HG03469 (cell line): ENCODE results near the gene GUCY2F.

ENCODE experiments used
- ATAC-seq: cut with Tn5 transposase; IDR thresholded peaks from one replicate; pipeline ENCODE4 v1.9.1; 2021; ENCODE audit warnings: mild to moderate bottlenecking, moderate library complexity, moderate number of reproducible peaks; ENCODE audit not compliant: unreplicated experiment

The GUCY2F gene

DNA sequence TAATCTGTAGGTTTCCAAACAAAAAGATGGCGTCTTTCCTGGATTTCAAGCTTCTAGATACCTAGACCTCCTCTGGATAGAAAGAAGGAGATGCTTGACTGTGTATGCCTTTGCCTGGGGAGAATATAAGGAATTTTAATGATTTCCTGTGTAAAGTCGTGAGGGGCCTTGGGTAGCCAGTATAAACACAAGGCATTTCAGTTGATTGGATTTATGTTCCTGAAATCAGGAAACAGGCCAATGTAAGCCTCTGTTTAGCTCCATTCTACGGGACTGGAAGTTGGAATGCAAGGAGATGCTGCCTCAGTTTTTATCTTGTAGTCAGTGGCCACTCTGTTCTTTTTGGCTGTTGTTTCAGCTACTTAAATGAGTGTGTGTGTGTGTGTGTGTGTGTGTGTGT is 137.2 kb downstream of the GUCY2F start:
- no peak for ATAC-seq

DNA sequence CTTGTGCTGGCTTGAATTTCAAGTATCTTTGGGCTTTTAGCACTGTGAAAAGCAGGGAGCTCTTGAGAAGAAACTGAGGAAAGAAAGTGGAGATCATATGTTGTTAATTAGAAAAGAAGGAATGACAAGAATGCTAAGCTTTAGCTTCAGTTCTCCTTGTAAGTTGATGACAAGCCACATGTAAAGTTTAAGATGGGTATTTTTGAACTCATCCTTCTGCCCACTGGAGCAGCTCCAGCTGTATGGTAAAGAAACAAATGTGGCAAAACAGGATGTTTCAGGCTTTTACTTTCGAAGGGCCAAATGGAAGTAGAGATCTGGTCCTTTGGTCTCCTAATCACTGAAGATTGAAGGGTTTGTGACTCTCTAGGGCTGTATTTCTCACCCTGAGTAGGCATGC is 137.8 kb downstream of the GUCY2F start:
- ATAC-seq, result no peak

DNA sequence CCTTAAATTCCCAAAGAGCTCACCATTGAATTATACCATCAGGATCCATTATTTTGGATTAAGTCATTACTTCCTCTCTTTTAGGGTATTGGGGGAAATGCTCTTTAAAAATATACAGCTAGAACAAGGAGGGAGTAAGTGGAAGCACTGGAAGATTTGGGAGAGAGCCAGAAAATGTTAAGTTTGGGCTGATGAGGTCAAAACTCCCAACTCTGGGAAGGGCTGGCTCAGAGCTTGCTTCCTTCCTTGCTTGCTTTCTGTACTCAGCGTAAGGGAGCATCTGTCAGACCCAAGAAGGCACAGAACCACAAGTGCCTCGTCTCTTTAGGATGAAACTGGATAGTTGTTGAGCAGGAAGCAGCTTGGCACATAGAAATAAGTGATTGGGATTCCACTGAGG is 138.2 kb downstream of the GUCY2F start:
- no peak for ATAC-seq

DNA sequence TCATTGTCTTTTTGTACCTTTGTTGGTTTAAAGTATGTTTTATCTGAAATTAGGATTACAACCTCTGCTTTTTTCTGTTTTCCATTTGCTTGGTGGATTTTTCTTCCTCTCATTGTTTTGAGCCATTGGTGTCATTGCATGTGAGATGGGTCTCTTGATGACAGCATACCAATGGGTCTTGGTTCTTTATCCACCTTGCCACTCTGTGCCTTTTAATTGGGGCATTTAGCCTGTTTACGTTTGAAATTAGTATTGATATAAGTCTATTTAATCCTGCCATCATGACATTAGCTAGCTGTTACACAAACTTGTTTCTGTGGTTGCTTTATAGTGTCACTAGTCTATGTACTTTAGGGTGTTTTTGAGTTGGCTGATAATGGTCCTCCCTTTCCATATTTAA is 145.7 kb downstream of the GUCY2F start:
- ATAC-seq, result no peak

DNA sequence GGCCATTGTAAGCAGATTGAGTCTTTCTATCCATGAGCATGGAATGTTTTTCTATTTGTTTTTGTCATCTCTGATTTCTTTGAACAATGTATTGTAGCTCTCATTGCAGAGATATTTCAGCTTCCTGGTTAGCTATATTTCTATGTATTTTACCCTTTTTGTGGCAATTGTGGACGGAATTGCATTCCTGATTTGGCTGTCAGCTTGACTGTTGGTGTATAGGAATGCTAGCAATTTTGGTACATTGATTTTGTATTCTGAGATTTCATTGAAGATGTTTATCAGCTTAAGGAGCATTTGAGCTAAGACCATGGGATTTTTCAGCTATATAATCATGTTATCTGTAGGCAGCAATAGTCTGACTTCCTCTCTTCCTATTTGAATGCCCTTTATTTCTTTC is 154.6 kb downstream of the GUCY2F start:
- ATAC-seq, result no peak
